ENCODE data around the gene MGAT5. TPM values are rescaled to one million over a fixed set of nuclear protein-coding genes. Genes with fewer than 3 reads are reported as not detected.

The MGAT5 gene
- polyA plus RNA-seq, 1 experiment, result 115 TPM

GRCh38 chr2:134395779-134396178 lies 141.9 kb downstream of the MGAT5 start:
- DNase-seq (ENCODE audit: low read depth, low spot score), result no peak
- no peak for TF ChIP-seq CTCF (IDR thresholded peaks at IDR 0.05; ENCODE audit: low read depth, low read length)

GRCh38 chr2:134396493-134396892 lies 142.6 kb downstream of the MGAT5 start:
- TF ChIP-seq CTCF (IDR thresholded peaks at IDR 0.05; ENCODE audit: low read depth, low read length), result no peak
- DNase-seq (ENCODE audit: low read depth, low spot score), result no peak
- H3K27ac ChIP-seq (ENCODE audit: low read depth, low read length), result no peak overlapping the region
- POLR2A ChIA-PET, result no interaction called here
- H3K27me3 ChIP-seq (ENCODE audit: control insufficient read depth, insufficient read depth, low read length), result no peaks in the 10 kb centered on the region
- H3K4me3 ChIP-seq (ENCODE audit: low read depth, low read length), result no peak overlapping the region
- H3K9me3 ChIP-seq (ENCODE audit: control insufficient read depth, insufficient read depth, low read length), result no peaks in the 10 kb centered on the region
- CTCF ChIA-PET, result interaction anchor here (1.3 to 6.8 kb wide), 2 partner anchors 15 to 55 kb away, joined by 6 to 38 read pairs; no protein-coding TSS in a partner anchor

More at GRCh38 chr2:134395779-134396178, 141.9 kb downstream of the MGAT5 start:
- no peak overlapping the region for H3K4me3 ChIP-seq (ENCODE audit: low read depth, low read length)
- POLR2A ChIA-PET, result no interaction called here
- no peak overlapping the region for H3K27ac ChIP-seq (ENCODE audit: low read depth, low read length)
- no peaks in the 10 kb centered on the region for H3K9me3 ChIP-seq (ENCODE audit: control insufficient read depth, insufficient read depth, low read length)
- CTCF ChIA-PET, result interaction anchor here (0.8 kb wide), 1 partner anchor 16 kb away, joined by 3 read pairs; no protein-coding TSS in a partner anchor
- H3K27me3 ChIP-seq (ENCODE audit: control insufficient read depth, insufficient read depth, low read length), result no peaks in the 10 kb centered on the region

GRCh38 chr2:134397146-134397896 lies 143.4 kb downstream of the MGAT5 start:
- Histone ChIP-seq H3K27me3 (ENCODE audit: control insufficient read depth, insufficient read depth, low read length) (no peaks in the 10 kb centered on the region), H3K9me3 (ENCODE audit: control insufficient read depth, insufficient read depth, low read length) (no peaks in the 10 kb centered on the region), H3K27ac (ENCODE audit: low read depth, low read length) (no peak overlapping the region), H3K4me3 (ENCODE audit: low read depth, low read length) (no peak overlapping the region)
- DNase-seq (ENCODE audit: low read depth, low spot score), result no peak
- ChIA-PET POLR2A (no interaction called here), CTCF (interaction anchor here (1.3 to 6.8 kb wide), 2 partner anchors 15 to 54 kb away, joined by 6 to 38 read pairs; no protein-coding TSS in a partner anchor)
- no peak for TF ChIP-seq CTCF (IDR thresholded peaks at IDR 0.05; ENCODE audit: low read depth, low read length)

- ChIA-PET POLR2A (interaction anchor here (1.4 to 2.0 kb wide), 2 partner anchors 10 to 26 kb away, joined by 4 to 6 read pairs; no protein-coding TSS in a partner anchor), CTCF (interaction anchor here (6.8 kb wide), 1 partner anchor 14 kb away, joined by 38 read pairs; no protein-coding TSS in a partner anchor)
Observed at GRCh38 chr2:134398300-134398699, 144.4 kb downstream of the MGAT5 start.

More at GRCh38 chr2:134398300-134398699, 144.4 kb downstream of the MGAT5 start:
- no peak for DNase-seq (ENCODE audit: low read depth, low spot score)
- no peak for TF ChIP-seq CTCF (IDR thresholded peaks at IDR 0.05; ENCODE audit: low read depth, low read length)
- no peak overlapping the region for H3K27ac ChIP-seq (ENCODE audit: low read depth, low read length)
- no peaks in the 10 kb centered on the region for H3K27me3 ChIP-seq (ENCODE audit: control insufficient read depth, insufficient read depth, low read length)
- no peak overlapping the region for H3K4me3 ChIP-seq (ENCODE audit: low read depth, low read length)
- no peaks in the 10 kb centered on the region for H3K9me3 ChIP-seq (ENCODE audit: control insufficient read depth, insufficient read depth, low read length)
